Measurements from ENCODE around the gene TM2D1.
A peak's percentile ranks its signal among the peaks of the same experiment; 100 is the strongest.

TM2D1 gene

DNA sequence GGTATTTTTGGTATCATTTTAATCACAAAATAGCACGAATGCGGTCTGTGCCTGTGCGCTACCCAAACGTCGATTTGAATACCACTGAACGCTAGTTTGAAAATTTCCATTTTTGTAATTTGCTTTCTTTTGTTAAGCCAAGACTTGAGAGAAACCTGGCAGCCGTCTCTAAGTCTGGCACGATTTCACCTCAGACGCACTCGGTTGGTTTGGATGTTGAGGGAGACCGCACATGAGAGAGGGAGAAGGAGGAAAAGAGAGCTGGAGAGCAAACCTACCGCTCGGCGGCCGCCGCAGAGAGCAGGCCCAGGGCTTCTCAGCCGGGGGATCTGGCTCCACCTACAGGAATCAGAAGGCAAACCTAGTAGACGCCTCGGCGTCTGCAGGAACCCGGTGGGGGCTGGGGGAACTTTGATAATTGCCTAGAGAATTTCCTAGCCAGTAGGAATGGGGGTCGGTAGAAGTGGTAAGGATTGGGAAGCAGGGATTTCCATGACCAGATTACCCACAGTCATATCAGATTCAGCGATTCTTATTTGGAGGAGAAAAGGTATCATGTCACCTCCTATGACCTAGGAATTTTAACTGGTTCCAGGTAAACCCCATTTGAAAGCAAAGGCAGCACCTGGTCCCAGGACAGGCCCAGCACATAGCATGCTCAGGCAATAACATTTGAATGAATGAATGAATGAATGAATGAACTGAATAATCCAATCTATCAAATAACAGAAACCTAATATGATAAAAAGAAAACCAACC lies 83.2 kb downstream of the TM2D1 start:
- DNase-seq: peak; percentile 61 to 62

DNA sequence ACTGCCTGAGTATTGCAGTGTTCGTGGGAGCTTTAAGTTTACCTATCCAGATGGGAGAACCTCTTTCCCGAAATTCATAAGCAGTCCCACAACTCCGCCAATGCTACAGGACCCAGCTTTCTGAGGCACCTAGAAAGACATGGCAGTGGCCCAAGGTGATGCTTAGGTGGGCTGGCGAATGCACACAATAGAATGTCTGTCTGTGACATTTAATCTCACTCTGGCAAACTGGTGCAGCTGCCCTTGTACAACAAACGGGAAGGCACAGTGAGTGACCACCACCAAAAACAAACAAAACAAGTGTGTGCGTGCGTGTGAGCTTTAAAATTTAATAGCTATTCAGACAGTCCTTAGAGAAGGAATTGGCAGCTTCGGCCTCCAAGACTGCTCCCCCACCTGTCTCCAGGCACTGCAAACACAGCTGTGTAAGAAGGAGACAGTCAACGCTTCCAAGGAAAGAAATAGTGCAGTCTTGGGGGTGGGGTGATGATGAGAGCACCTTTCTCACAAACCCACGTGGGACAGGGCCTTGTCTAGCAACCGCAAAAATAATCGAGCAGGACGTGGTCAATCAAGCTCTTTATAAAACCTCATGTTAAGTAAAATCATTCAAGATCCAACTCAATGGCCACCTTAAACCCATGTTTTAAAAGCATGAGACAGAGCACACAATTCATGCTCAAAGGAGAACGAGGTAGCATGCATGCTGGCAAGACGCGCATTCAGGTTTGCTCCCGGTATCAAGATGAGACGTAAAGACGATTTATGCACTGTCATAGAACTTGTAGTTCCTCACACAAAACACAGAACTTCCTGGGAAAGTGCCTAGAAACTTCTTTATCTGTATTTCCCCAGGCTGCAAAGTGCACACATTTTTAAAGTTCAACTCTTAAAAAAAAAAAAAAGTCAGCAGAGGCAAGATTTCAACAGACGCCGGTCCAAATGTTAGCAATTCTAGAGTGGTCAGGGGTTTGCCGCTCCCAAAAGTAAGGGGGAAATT lies 84.1 kb downstream of the TM2D1 start:
- peak; percentile 15 to 39 for DNase-seq

DNA sequence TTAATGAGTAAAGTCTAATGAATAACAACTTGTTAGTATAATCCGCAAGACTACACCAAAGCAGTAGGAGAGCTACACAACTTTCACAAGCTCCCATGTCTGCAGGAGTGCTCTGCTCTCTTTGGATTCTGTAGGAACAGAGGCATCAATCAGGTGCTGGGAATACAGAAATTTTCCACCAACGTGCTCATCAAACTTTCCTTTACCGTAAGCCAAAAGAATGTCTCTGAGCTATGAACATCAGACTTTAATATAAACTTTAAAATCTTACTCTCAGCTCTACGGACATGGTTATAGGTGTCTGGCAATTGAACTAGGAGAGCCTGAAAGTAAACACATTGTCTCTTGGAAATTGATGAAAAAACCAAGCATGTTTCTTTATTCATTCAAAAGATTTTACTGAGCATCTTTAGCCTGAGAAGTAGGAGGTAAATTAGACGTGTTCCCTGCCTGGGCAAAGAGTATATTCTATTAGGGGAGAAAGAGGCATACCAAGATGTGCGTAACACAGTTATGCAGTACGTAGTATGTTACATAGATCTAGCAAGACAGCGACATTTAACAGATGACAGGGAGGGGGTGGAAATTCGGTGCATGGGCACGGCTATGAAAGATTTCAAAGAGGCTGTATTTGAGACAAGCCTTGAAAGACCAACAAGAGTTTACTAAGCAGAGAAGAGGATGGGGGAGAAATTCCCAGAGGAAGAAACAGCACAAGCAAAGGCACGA lies 85.2 kb downstream of the TM2D1 start:
- no peak for DNase-seq

DNA sequence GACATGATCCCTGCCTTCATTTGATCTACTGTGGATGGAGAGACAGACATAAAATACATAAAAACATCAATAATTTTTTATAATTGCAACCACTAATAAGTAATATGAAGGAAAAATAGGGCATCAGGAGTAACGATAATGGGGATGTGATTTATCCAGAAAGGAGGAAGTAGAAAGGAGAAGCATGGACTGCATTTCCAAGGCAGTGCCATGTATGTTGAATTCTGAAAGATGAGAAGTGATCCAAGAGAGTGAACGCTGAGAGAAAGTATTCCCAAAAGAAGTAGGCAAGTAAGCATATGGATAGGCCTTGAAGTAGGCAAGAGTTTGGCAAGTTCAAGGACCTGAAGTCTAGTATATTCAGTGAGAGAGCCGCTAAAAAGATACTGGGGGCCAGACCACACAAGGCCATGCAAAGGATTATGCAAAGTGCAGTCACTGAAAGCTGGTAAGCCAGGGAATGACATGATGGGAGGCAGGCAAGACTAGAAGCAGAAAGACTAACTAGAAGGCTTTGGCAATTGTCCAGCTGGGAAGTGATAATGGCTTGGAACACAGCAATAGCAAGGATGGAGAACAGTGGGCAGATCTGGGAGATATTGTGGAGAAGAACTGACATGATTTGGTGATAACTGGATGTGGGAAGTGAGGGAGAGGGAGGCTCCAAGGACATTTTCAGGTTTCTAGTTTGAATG lies 85.9 kb downstream of the TM2D1 start:
- no peak for DNase-seq

DNA sequence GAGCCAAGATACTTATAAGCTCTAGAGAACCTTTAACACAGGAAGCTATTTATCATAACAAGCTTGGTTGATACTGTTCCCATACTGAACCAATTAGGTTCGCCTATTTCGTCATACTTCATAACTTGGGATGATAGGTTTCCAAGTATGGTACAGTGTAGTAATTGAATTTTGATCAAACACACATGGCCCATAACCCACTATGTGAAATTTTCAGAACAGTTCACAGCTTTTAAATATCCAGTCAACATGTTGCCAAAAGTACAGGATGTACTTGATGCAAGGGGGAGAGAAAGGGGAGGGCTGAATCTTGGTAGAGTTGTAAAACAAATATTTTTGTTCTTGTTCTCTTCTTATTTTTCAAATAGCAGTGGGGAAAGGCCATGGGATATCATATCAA lies 86.6 kb downstream of the TM2D1 start:
- DNase-seq: no peak

DNA sequence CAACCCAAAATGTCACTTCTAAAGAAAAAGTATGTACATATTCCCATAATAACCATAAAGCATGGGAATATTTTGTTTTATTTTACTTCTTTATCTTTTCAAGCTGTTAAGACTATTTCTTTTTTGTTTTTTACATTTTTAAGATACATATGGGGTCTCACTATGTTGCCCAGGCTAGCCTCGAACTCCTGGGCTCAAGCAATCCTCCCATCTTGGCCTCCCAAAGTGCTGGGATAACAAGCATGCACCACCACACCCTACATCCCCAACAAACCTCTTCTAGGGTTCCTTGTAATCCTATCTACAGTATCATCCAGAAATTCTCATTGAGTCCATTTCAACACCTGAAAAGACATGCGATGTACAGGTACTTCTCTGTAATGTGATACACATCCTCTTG lies 87.5 kb downstream of the TM2D1 start:
- DNase-seq: no peak

DNA sequence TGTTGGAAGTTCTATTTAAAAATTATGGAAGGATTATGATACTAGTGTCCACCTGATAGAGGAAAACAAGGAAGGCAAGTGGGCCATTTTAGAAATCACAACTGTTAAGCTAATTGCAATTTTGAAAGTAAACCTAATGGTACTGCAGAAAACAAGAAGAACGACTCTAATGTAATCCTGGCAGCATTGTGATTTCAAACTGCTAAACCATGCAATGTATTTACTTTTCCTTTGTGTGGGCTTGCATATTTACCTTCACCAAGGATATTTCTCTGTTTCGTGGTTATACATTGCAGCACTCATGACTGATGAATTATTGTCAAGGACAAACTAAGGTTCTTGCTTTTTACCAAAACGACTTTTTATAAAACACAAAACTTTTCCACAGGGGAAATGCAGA lies 88.1 kb downstream of the TM2D1 start:
- DNase-seq: no peak

DNA sequence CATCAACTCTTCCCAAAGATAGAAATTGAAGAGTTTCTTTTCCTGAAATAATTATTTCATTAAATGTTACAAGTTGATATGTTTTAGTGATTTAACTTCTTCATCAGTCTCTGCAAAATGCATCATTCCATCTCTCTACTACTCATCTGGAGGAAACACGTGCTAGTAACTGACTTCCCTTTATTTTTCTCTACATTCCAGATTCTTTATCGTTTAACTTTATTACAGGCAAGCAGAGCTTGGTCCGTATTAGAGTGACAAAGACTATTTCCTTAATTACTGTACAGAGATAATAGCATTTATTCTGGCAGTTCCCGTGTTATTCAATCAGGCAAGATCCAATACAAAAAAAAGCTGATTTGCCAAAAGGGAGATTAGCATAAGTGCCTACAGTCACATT lies 88.6 kb downstream of the TM2D1 start:
- no peak for DNase-seq

DNA sequence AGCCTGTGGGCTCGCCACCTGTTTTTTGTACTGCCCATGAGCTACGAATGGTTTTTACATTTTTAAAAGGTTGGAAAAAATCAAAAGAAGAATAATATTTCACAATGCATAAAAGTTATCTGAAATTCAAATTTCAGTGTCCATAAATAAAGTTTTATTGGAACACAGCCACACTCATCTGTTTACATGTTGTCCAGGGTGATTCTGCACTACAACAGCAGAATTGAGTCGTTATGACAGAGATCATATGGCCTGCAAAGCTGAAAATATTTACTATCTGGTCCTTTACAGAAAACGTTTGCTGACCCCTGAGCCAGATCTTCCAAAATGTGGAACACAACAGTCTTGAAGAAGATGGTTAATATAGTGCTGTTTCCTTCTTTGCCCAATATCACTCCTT lies 89.4 kb downstream of the TM2D1 start:
- no peak for DNase-seq

DNA sequence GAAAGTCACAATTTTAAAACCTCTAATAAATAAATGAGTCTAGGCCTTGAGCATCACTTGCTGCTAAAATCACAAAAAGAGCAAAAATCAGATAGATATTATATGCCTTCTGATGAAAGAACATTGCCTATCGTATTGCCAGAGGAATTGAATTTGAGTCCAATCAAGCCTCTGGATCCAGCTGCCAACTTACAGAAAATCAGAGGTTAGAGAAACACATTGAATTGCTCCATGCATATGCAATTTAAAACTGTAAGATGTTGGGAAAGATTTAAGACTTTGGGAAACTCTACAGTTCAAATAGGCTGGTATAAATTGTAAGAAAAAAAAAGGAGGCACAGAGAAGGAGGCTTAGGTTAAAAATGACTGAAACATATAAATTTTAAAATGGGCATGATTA lies 93.5 kb downstream of the TM2D1 start:
- DNase-seq: no peak

Measured in AML-193 (cell line).